RPMI8226 (cell line): Measurements from ENCODE around the gene LCLAT1.
A peak's percentile ranks its signal among the peaks of the same experiment; 100 is the strongest.
"Not testable (repeated sequence)": the region's sequence is repeated elsewhere in the genome, so short reads cannot be mapped to it uniquely, and the experiment has no call there.

Experiments
- DNase-seq: peaks from one replicate; pipeline ENCODE4 v3.0.0-alpha.2; 2015

The LCLAT1 gene

GRCh38 chr2:30456106-30456505, 9.1 kb downstream of the LCLAT1 start:
- no peak for DNase-seq

GRCh38 chr2:30456579-30456978, 9.5 kb downstream of the LCLAT1 start:
- DNase-seq = no peak

- no peak for DNase-seq
Observed at GRCh38 chr2:30457296-30457695, 10.2 kb downstream of the LCLAT1 start.

GRCh38 chr2:30459140-30459539, 12.1 kb downstream of the LCLAT1 start:
- DNase-seq = no peak

- no peak for DNase-seq
Observed at GRCh38 chr2:30462131-30462857, 15.2 kb downstream of the LCLAT1 start.

GRCh38 chr2:30463535-30463934, 16.5 kb downstream of the LCLAT1 start:
- no peak for DNase-seq

GRCh38 chr2:30464544-30465170, 17.6 kb downstream of the LCLAT1 start:
- DNase-seq = no peak

- no peak for DNase-seq
Observed at GRCh38 chr2:30465171-30465545, 18.1 kb downstream of the LCLAT1 start.

- DNase-seq = no peak
Observed at GRCh38 chr2:30466216-30466615, 19.2 kb downstream of the LCLAT1 start.

GRCh38 chr2:30467062-30467826, 20.2 kb downstream of the LCLAT1 start:
- not testable (repeated sequence) for DNase-seq

- no peak for DNase-seq
Observed at GRCh38 chr2:30470426-30470825, 23.4 kb downstream of the LCLAT1 start.

GRCh38 chr2:30472326-30472725, 25.3 kb downstream of the LCLAT1 start:
- no peak for DNase-seq

GRCh38 chr2:30475542-30475941, 28.5 kb downstream of the LCLAT1 start:
- DNase-seq = no peak

- DNase-seq = no peak
Observed at GRCh38 chr2:30476636-30477035, 29.6 kb downstream of the LCLAT1 start.

- DNase-seq = no peak
Observed at GRCh38 chr2:30480703-30481322, 33.8 kb downstream of the LCLAT1 start.

GRCh38 chr2:30481323-30481800, 34.3 kb downstream of the LCLAT1 start:
- DNase-seq = peak; percentile 49

GRCh38 chr2:30482011-30482410, 35.0 kb downstream of the LCLAT1 start:
- no peak for DNase-seq

- DNase-seq = no peak
Observed at GRCh38 chr2:30484145-30484544, 37.1 kb downstream of the LCLAT1 start.

GRCh38 chr2:30484995-30485394, 37.9 kb downstream of the LCLAT1 start:
- no peak for DNase-seq

- no peak for DNase-seq
Observed at GRCh38 chr2:30486655-30487054, 39.6 kb downstream of the LCLAT1 start.

GRCh38 chr2:30487603-30488002, 40.6 kb downstream of the LCLAT1 start:
- DNase-seq = peak; percentile 42

- peak; percentile 26 for DNase-seq
Observed at GRCh38 chr2:30488012-30488659, 41.1 kb downstream of the LCLAT1 start.

GRCh38 chr2:30491225-30491624, 44.2 kb downstream of the LCLAT1 start:
- DNase-seq = no peak
